Measurements from ENCODE around the gene GNG3.
"Not testable (repeated sequence)": the region's sequence is repeated elsewhere in the genome, so short reads cannot be mapped to it uniquely, and the experiment has no call there.

Gene GNG3

DNA sequence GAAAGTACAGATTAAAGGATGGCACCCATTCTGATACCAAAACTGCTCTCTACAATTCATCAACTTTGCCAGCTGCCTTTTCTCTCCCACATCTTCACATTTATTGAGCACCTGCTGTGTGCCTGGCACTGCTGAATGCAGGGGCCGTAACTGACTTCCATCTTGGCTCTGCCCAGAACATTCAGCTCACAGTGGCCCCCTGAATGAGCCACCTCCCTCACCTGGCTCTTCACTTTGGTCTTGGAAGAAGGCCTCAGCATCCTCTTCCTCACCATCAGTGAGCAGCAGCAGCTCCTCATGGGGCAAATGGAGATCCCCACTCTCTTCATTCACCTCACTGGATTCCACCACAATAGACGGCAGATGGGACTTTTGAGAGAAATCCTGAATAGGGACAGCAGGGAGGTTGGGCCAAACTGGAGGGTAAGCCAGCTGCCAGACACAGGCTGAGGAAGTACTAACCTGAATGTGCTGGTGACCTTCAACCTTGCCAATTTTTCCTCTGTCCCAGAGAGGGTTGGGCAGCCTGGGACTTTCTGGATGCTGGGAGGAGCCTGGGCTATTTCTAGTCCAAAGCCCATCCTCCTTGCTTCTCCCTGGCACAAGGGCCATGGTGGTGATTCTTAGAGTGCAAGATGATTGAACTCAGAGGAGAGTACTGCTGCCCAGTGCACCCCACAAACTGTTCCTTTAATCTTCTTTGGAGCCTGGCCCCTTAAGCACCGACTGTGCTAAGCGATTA lies 37.9 kb upstream of the GNG3 start:
- no peak overlapping the region for H3K4me3 ChIP-seq (ENCODE audit: low read depth, low read length)
- TF ChIP-seq, protein P1, sequence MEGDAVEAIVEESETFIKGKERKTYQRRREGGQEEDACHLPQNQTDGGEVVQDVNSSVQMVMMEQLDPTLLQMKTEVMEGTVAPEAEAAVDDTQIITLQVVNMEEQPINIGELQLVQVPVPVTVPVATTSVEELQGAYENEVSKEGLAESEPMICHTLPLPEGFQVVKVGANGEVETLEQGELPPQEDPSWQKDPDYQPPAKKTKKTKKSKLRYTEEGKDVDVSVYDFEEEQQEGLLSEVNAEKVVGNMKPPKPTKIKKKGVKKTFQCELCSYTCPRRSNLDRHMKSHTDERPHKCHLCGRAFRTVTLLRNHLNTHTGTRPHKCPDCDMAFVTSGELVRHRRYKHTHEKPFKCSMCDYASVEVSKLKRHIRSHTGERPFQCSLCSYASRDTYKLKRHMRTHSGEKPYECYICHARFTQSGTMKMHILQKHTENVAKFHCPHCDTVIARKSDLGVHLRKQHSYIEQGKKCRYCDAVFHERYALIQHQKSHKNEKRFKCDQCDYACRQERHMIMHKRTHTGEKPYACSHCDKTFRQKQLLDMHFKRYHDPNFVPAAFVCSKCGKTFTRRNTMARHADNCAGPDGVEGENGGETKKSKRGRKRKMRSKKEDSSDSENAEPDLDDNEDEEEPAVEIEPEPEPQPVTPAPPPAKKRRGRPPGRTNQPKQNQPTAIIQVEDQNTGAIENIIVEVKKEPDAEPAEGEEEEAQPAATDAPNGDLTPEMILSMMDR (IDR thresholded peaks at IDR 0.05; ENCODE audit: borderline replicate concordance, insufficient read depth, low read depth, low read length): no peak

DNA sequence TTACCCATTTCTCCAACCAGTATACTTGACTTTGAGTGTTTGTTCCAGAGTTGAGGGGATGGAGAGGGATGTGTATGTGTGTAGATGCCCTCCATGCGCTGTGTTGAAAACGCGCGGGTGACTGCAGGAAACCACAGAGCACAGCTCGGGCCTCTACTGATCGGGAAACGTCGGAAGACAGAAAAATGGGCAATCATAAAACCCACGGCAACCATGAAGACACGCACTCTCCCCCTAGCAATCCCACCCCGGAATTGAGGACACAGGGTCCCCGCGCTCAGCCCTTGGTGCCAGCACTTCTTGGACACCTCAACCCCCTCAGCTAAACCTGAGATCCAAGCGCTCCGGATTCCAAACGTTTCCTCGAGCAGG lies 36.3 kb upstream of the GNG3 start:
- TF ChIP-seq, protein P1 (IDR thresholded peaks at IDR 0.05; ENCODE audit: borderline replicate concordance, insufficient read depth, low read depth, low read length): no peak
- peak overlapping the region; percentile 95 for H3K4me3 ChIP-seq (ENCODE audit: low read depth, low read length)

DNA sequence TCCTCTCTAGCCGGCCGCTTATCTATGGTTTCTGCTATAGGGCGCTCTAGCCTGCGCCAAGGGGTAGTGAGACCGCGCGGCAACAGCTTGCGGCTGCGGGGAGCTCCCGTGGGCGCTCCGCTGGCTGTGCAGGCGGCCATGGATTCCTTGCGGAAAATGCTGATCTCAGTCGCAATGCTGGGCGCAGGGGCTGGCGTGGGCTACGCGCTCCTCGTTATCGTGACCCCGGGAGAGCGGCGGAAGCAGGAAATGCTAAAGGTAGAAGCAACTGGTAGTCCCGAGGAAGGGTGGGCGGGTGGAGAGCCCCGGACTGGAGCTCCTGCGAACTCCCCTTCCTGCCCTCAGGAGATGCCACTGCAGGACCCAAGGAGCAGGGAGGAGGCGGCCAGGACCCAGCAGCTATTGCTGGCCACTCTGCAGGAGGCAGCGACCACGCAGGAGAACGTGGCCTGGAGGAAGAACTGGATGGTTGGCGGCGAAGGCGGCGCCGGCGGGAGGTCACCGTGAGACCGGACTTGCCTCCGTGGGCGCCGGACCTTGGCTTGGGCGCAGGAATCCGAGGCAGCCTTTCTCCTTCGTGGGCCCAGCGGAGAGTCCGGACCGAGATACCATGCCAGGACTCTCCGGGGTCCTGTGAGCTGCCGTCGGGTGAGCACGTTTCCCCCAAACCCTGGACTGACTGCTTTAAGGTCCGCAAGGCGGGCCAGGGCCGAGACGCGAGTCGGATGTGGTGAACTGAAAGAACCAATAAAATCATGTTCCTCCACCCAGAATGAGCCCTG lies 35.7 kb upstream of the GNG3 start, which contains the start of the genes LBHD1 and UQCC3:
TSS of gene LBHD1 (minus strand) at position 660 of the 782 bp plus-strand sequence. CDS start 2,236 bp downstream, outside the sequence.
TSS of gene UQCC3 (plus strand) at position 66 of the 782 bp plus-strand sequence. CDS start at position 139, 73 bp downstream.
- TF ChIP-seq, protein P1 (IDR thresholded peaks at IDR 0.05; ENCODE audit: borderline replicate concordance, insufficient read depth, low read depth, low read length): no peak
- H3K4me3 ChIP-seq (ENCODE audit: low read depth, low read length): peak within 1 kb of the TSS; percentile 95

DNA sequence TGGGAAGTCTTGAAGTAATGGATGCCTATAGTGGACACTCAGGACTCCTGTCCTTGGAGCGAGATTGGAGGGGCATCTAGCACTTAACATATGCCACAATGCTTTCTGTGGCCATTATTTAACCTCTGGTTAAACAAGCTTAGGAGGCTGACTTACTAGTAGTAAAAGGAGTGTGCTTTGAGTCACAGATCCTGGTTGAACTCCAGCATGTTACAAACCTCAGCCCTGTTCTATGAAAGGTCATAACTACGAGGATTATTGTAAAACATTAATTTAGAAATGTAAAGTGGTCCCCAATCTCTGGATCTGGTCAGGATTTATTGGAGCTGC lies 34.3 kb upstream of the GNG3 start:
- no peak overlapping the region for H3K4me3 ChIP-seq (ENCODE audit: low read depth, low read length)
- TF ChIP-seq, protein P1 (IDR thresholded peaks at IDR 0.05; ENCODE audit: borderline replicate concordance, insufficient read depth, low read depth, low read length): no peak

DNA sequence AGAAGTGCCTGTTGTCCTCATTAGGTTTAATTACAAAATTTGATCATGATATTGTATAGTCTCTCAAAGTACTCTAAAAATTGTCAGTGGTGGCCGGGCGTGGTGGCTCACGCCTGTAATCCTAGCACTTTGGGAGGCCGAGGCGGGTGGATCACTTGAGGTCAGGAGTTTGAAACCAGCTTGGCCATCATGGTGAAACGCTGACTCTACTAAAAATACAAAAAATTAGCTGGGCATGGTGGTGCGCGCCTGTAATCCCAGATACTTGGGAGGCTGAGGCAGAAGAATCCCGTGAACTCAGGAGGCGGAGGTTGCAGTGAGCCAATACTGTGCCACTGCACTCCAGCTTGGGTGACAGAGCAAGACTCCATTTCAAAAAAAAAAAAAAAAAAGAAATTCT lies 32.1 kb upstream of the GNG3 start:
- not testable (repeated sequence) for H3K4me3 ChIP-seq (ENCODE audit: low read depth, low read length)

DNA sequence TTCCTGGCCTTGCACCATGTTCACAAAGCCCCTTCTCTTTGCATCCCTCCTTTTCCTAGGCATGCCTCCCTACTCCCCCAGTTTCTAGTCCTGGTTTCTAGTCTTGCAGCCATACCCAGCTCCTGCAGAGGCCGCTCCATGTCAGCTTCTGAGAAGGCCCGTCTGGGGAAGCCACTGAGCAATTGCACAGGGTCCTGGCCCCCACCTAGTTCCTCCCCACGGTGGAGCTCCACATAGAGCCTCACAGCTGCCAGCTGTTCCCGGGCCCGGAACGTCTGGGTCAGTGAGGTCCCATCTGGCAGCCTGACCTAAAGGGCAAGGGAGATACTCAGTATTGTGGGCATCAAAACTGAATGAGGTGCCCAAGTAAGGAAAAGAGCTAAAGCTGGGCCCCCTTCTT lies 30.8 kb upstream of the GNG3 start:
- H3K4me3 ChIP-seq (ENCODE audit: low read depth, low read length): no peak overlapping the region
- TF ChIP-seq, protein P1 (IDR thresholded peaks at IDR 0.05; ENCODE audit: borderline replicate concordance, insufficient read depth, low read depth, low read length): no peak

DNA sequence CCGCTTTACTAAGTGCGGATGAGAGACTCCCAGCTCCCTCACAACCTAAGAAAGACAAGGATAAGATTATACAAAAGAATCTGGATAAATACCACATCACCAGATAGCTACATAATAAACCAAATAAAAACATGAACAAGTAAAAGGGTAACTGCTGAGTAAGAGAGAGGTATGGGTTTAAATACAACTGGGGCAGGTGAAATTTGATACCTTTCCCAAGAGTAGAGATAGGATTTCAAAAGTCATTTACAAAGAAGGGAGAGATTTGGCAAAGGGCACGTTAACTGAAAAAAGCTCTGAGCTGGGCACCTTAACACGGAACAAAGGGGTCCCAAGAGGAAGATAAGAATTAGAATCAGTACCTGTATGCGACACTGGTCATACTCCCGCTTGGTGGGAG lies 30.3 kb upstream of the GNG3 start:
- TF ChIP-seq, protein P1 (IDR thresholded peaks at IDR 0.05; ENCODE audit: borderline replicate concordance, insufficient read depth, low read depth, low read length): no peak
- H3K4me3 ChIP-seq (ENCODE audit: low read depth, low read length): no peak overlapping the region

All from GM12875 (cell line).